Stimulated activated CD4-positive, alpha-beta T cell treated with anti-CD3 and anti-CD28 coated beads, Interleukin-15, amount 100 ng/mL, for 48 hours (primary cell): Measurements from ENCODE around the gene PCLO.
"Not testable (repeated sequence)": the region's sequence is repeated elsewhere in the genome, so short reads cannot be mapped to it uniquely, and the experiment has no call there.

Experiments
- DNase-seq, 2 donors: peaks; one replicate each; pipeline ENCODE4 v3.0.0-alpha.2; 2020; ENCODE audit warnings: low read depth in 2 of 2

The PCLO gene

DNA sequence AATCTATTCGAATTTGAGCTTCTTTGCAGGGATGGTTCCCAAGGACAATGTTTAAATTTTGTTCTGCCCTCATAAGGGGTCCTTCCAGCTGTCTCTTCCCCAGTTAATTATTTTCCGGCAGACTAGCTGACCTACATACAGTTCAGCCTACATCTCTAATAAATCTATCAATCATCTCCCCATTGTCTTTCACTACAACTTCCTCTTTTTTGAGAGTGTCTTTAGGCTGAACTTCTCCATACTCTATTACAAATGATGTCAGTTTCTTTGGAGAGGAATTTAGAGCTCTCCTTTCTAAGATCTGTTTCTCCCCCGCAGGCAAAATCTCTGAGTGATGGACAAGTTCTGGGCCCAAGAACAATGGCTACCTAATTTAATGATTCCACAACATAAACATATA is 122.2 kb downstream of the PCLO start:
- DNase-seq = no peak

DNA sequence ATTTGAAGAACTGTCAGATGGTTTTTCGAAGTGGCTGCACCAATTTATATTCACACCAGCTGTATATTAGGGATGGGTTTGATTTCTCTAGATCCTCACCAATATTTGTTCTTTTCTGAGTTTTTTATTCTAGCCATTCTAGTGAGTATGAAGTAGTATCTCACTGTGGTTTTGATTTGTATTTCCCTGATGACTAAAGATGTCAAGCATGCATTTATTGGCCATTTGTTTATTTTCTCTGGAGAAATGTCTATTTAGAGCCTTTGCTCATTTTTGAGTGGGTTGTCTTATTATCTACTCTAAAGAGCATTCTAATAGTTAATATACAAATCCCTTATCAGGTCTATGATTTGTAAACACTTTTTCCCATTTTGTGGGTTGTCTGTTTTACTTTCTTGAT is 123.9 kb downstream of the PCLO start:
- no peak for DNase-seq

DNA sequence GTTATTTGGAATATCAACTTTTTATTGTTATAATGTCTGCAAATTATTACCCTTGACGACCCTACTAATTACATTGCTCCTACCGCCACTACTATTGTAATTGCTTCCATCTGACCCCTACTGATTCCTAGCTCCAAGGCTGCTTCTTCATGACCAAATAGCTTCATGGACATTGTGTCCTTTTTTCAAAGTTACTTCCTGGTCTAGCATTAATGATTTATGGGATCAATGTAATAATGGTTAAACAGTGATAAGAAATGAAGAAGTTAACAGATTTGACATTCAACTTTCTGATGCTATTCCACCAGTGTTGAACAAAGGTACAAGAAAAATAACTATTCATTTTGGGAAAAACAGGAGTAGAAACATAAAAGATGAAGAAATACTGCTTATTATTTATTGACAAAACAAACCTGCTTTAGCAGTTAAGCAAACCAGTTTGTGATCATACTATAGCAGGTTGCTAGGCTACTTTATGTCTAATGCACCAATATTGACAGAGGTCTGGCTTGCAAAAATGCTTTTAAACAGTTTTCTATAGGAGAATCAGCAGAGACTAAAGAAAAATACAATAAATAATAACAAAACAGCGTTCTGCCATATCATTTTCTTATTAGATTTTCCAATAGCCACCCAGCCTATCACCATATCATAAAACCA is 125.8 kb downstream of the PCLO start:
- no peak for DNase-seq

DNA sequence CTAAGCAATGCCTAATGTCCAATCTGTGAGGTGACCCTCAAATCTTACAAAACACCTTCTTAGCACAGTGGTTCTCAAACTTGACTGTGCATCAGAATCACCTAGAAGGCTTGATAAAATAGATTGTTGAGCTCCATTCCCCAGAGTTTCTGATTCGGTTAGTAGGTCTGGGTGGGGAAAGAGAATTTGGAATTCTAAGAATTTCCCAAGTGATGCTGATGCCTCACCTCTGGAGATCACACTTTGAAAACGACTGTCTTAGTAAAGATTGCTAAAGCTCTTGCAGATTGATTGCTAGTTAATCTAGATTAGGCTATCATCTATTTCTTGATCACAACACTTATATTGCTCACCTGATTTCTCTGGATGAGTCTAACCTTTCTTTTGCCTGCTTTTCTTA is 126.6 kb downstream of the PCLO start:
- DNase-seq = no peak

GRCh38 chr7:83032195-83032594 is 130.5 kb downstream of the PCLO start:
- no peak for DNase-seq

- not testable (repeated sequence) for DNase-seq
Observed at GRCh38 chr7:83023817-83024665, 138.6 kb downstream of the PCLO start.

- DNase-seq = no peak
Observed at GRCh38 chr7:83021032-83021431, 141.7 kb downstream of the PCLO start.

- DNase-seq = no peak
Observed at GRCh38 chr7:83020161-83020560, 142.5 kb downstream of the PCLO start.

DNA sequence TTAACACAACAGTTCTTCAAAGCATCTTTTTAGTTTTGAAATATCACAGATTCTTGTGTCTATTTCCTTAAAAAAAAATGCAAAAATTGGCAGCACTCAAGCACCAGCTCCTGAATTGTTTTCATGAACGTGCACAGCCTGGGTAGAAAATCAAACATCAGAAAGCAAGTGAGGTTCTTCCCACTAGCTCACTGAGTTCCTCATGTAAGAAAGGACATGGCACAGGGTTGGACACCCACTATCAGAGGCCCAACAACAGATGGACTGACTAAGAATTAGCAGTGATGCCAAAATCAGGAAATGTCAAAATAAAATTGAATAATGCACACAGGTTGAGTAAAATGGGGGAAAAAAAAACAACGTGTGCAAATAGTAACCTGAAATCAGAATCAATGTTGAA is 146.8 kb downstream of the PCLO start:
- no peak for DNase-seq

- no peak for DNase-seq
Observed at GRCh38 chr7:83014546-83014945, 148.1 kb downstream of the PCLO start.

GRCh38 chr7:83011954-83012353 is 150.7 kb downstream of the PCLO start:
- no peak for DNase-seq

- DNase-seq = no peak
Observed at GRCh38 chr7:83005410-83005809, 157.3 kb downstream of the PCLO start.

DNA sequence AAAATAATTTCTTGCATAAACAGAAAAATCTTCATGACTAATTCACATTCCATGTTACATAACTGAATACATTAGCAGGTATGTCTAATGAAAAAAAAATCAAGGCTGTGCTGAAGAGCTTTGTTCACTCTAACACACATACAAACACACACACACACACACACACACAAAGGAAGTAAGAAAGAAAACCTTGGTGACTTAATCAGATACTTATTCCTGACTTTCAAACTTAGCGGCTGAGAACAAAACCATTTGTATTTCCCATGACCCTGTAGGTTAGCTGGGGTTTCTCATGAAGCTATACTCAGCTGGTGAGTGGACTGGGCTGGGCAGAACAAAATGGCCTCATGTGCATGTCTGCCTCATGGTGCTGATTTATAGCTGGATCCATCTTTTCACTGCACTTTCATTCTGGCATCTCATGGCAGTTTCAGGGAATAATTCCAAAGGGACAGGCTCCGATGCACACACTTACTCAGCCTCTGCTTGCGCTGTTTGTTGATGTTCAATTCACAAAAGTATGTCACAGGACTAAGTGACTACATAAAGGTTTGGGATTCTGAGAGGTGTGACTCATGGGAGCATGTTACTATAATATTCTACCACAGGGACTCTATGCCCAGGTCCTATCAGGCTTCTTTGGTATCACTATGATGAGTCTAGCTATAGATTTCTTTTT is 161.2 kb downstream of the PCLO start:
- no peak for DNase-seq

DNA sequence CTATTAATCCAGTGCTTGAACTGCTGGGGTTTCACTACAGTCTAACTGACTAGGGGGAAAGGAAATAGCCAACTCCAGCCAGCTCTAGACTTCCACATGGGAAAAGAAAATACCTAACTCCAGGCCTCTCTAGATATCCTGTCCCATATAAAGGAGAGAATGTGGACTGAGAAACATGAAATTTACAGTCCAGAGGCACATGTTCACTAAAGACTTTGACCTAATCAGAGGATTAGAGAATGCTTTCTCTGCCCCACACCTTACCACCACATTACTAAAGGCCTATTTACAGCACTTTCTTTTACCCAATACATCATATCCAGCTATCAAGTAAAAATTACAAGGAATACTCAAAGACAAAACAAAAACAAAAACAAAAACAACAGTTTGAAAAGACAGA is 164.2 kb downstream of the PCLO start:
- no peak for DNase-seq

- DNase-seq = no peak
Observed at GRCh38 chr7:82985144-82985802, 177.4 kb downstream of the PCLO start.

DNA sequence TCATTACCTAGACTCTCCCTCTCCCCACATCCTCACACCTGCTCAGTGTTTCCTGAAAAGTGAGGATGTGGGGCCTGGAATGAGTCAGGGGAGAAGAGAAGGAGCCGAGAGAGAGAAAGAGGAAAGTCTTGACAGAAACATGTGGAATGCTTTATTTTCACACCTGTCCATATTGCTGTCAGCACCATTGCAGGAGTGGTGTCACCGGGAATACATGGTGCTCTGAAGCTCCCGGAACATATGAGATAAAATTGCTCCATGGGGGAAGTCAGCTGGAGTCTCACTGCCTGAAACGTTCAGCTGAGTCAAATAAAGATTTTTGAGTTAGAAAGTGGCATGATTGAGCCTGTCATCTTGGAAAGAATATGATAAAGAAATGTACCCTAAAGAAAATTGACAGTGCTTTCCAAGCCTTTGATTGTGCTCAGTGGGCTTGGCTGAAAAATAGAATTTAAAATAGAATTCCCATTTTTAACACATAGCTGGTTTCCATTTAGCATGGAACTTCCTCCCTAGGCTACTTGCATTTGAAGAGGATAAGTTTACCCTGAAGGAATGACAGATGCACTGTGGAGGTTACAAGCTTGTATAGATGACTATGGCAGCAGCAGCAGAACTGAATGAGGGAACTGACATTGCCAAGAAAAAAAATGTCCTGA is 182.4 kb downstream of the PCLO start:
- no peak for DNase-seq

DNA sequence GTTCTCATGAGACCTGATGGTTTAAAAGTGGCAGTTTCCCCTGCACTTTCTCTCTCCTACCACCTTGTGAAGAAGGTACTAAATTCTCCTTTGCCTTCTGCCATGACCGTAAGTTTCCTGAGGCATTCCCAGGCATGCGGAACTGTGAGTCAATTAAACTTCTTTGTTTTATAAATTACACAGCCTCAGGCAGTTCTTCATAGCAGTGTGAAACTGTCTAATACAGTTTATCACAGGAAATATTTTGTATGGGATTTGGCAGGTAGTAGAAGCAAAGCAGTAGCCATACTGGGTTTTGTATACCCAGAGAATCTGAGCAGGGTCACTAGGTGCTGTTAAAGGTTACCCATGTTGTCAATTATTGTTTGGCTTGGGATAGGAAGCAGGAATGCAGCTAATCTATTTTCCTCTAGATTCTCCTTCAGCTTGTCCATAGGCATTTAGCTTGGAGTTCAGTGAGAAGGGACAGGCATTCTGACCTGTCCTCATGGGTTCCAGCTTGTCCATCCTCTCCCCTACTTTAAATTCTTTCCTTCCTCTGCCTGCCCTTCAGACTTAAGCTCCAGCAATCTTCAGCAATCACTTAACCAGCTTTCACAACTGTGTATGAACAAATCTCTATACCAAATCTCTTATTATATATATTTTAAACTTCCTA is 186.7 kb downstream of the PCLO start:
- no peak for DNase-seq

GRCh38 chr7:82972135-82972534 is 190.5 kb downstream of the PCLO start:
- no peak for DNase-seq

DNA sequence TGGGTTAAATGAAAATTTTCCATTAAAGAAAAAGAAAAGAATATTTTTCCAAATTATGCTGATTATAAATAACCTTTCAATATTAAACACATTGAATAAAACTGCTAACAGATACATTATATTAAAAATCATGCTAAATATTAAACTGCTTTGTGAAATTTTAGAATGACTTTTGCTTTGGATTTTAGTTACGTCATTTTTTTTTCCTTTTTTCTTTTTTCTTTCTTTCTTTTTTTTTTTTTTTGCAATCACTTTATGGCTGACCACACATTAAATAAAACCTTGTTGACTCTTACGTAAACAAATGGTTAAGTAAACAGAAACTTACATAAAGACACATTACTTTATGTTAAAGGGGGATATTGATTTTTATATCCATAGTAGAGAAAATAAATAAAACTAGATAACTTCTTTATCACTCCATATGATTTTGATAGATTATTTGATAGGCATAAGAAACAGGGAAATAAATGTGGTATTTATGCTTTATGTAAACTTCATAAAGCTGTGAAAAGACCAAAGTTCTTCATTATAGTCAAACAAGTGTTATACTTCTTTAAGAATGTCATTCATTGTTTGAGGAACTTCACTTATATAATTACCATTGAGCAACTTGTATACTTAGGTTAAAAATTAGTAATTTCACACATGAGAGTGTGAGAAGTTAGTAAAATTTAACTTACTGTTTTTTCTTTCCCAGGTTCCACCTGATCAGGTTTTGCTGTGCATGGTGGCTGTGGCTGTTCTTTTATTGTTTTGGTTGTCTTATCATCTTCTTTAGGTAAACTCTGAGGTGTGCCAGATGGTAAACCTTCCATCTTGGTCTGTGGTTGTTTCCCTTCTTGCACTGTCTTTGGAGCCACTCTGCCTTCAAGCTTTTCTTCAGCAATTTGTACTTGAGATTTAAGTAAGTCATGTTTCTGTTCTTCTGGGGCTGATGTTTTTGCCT is 197.3 kb downstream of the PCLO start:
- DNase-seq = no peak
